DND-41 (cell line): ENCODE results near the gene SPATA31E1.

Experiments used
- EZH2 ChIP-seq: IDR thresholded peaks from 3 replicates; pipeline ENCODE4 v1.6.1; 2012; ENCODE audit warnings: borderline replicate concordance, low read depth, mild to moderate bottlenecking, moderate library complexity, low read length, inconsistent platforms; ENCODE audit not compliant: severe bottlenecking
- TF ChIP-seq, protein P1 (sequence below): IDR thresholded peaks from 2 replicates; pipeline ENCODE4 v1.5.1; 2012; ENCODE audit warnings: borderline replicate concordance, low read length, moderate library complexity, mild to moderate bottlenecking; ENCODE audit not compliant: poor library complexity, severe bottlenecking; ENCODE audit errors: extremely low read depth

DNA sequence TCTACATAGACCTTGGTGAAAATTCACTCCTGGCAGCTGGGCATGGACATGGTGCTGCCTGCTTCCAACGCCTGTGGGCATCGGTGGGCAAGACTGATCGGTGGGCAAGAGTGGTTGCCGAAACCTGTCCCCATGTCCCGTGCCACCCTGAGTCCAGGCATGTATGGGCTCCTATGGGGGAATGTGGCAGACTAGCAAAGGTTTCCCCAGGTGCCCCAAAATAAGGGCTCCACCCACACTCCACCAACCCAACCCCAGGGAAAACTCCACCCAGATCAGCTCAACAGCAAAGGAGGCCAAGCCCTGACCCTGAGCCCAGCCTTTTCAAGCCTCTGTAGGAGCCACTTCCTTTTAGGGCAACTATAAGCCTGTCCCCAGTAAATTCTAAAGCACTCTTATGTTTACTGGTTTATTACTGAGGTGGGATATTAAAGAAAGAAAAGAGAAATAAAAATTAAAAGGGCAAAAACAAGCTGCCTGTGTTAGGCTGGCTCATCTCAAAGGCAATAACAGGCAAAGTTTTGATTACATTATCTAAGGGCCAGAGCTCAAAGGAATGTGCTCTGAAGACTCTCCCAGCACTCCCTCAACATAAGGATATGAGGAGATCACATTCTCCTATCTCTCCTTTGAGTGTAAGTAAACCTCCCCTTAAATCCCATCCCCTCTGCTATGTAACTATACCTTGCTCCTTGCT lies 8.9 kb upstream of the SPATA31E1 start:
- TF ChIP-seq, protein P1, sequence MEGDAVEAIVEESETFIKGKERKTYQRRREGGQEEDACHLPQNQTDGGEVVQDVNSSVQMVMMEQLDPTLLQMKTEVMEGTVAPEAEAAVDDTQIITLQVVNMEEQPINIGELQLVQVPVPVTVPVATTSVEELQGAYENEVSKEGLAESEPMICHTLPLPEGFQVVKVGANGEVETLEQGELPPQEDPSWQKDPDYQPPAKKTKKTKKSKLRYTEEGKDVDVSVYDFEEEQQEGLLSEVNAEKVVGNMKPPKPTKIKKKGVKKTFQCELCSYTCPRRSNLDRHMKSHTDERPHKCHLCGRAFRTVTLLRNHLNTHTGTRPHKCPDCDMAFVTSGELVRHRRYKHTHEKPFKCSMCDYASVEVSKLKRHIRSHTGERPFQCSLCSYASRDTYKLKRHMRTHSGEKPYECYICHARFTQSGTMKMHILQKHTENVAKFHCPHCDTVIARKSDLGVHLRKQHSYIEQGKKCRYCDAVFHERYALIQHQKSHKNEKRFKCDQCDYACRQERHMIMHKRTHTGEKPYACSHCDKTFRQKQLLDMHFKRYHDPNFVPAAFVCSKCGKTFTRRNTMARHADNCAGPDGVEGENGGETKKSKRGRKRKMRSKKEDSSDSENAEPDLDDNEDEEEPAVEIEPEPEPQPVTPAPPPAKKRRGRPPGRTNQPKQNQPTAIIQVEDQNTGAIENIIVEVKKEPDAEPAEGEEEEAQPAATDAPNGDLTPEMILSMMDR, result no peak
- TF ChIP-seq EZH2, result no peak
